NOMO-1 treated with DMSO at 0.1 percent for 48 hours (cell line): ENCODE results near the gene PRDM16.
"Not testable (repeated sequence)": the region's sequence is repeated elsewhere in the genome, so short reads cannot be mapped to it uniquely, and the experiment has no call there.

Experiments used
- DNase-seq: peaks from one replicate; lab custom pipeline; 2025; ENCODE audit not compliant: unreplicated experiment; lab: John Stamatoyannopoulos, UW

Gene PRDM16

GRCh38 chr1:3273447-3273846, 204.4 kb downstream of the PRDM16 start:
- no peak for DNase-seq

- DNase-seq: no peak
Measured at GRCh38 chr1:3274972-3275371, 206.0 kb downstream of the PRDM16 start.

- DNase-seq: no peak
Measured at GRCh38 chr1:3275471-3276340, 206.7 kb downstream of the PRDM16 start.

GRCh38 chr1:3276341-3276800, 207.4 kb downstream of the PRDM16 start:
- DNase-seq: no peak

GRCh38 chr1:3277011-3277471, 208.0 kb downstream of the PRDM16 start:
- no peak for DNase-seq

GRCh38 chr1:3277623-3278022, 208.6 kb downstream of the PRDM16 start:
- DNase-seq: no peak

- no peak for DNase-seq
Measured at GRCh38 chr1:3278416-3279181, 209.6 kb downstream of the PRDM16 start.

- DNase-seq: no peak
Measured at GRCh38 chr1:3279182-3279470, 210.1 kb downstream of the PRDM16 start.

GRCh38 chr1:3281735-3282134, 212.7 kb downstream of the PRDM16 start:
- DNase-seq: no peak

- DNase-seq: no peak
Measured at GRCh38 chr1:3282186-3282585, 213.2 kb downstream of the PRDM16 start.

GRCh38 chr1:3282656-3283430, 213.8 kb downstream of the PRDM16 start:
- DNase-seq: no peak

- no peak for DNase-seq
Measured at GRCh38 chr1:3283849-3284248, 214.8 kb downstream of the PRDM16 start.

GRCh38 chr1:3284691-3285090, 215.7 kb downstream of the PRDM16 start:
- no peak for DNase-seq

GRCh38 chr1:3285106-3285740, 216.2 kb downstream of the PRDM16 start:
- DNase-seq: no peak

- DNase-seq: not testable (repeated sequence)
Measured at GRCh38 chr1:3287095-3287494, 218.1 kb downstream of the PRDM16 start.

- DNase-seq: no peak
Measured at GRCh38 chr1:3287656-3288160, 218.7 kb downstream of the PRDM16 start.

GRCh38 chr1:3289502-3289901, 220.5 kb downstream of the PRDM16 start:
- DNase-seq: no peak

- no peak for DNase-seq
Measured at GRCh38 chr1:3290438-3290837, 221.4 kb downstream of the PRDM16 start.

GRCh38 chr1:3290915-3291314, 221.9 kb downstream of the PRDM16 start:
- DNase-seq: no peak

- no peak for DNase-seq
Measured at GRCh38 chr1:3292051-3292722, 223.2 kb downstream of the PRDM16 start.
